ENCODE results near the gene ZNF488. TPM values are rescaled to one million over a fixed set of nuclear protein-coding genes. Genes with fewer than 3 reads are reported as not detected.

The ZNF488 gene
- total RNA-seq, 3 donors from 2014 or later, result 0.47 to 1.6 (median 1.4) TPM

GRCh38 chr10:47415520-47416304 is 31.6 kb upstream of the ZNF488 start:
- Histone ChIP-seq H3K4me3 (no peak overlapping the region), H3K36me3 (ENCODE audit: low read depth) (no peaks in the 10 kb centered on the region), H3K4me1 (ENCODE audit: low read depth) (no peaks in the 10 kb centered on the region), H3K9me3 (no peaks in the 10 kb centered on the region)
- DNase-seq (no peak), ATAC-seq (no peak)
- no peak for TF ChIP-seq CTCF (IDR thresholded peaks at IDR 0.05)
- intact Hi-C loops (cut with DNase I, micrococcal nuclease), result no loop called here

- no peaks in the 10 kb centered on the region for H3K36me3 ChIP-seq (ENCODE audit: low read depth)
- TF ChIP-seq CTCF (IDR thresholded peaks at IDR 0.05), result no peak
- DNase-seq, result no peak
- no peaks in the 10 kb centered on the region for H3K4me1 ChIP-seq (ENCODE audit: low read depth)
- no peaks in the 10 kb centered on the region for H3K9me3 ChIP-seq
- no peak for ATAC-seq
- no peak overlapping the region for H3K4me3 ChIP-seq
- intact Hi-C loops (cut with DNase I, micrococcal nuclease), result no loop called here
These were observed 30.8 kb upstream of the ZNF488 start for GRCh38 chr10:47414752-47415519.

- ATAC-seq (no peak), DNase-seq (no peak)
- intact Hi-C loops (cut with DNase I, micrococcal nuclease), result no loop called here
These were observed 30.1 kb upstream of the ZNF488 start for GRCh38 chr10:47414227-47414592.

GRCh38 chr10:47413531-47414226 is 29.6 kb upstream of the ZNF488 start:
- H3K9me3 ChIP-seq, result no peaks in the 10 kb centered on the region
- intact Hi-C loops (cut with DNase I, micrococcal nuclease), result no loop called here
- H3K36me3 ChIP-seq (ENCODE audit: low read depth), result no peaks in the 10 kb centered on the region
- no peak overlapping the region for H3K4me3 ChIP-seq
- no peak for DNase-seq
- no peak for ATAC-seq
- H3K4me1 ChIP-seq (ENCODE audit: low read depth), result no peaks in the 10 kb centered on the region
- TF ChIP-seq CTCF (IDR thresholded peaks at IDR 0.05), result no peak

More at GRCh38 chr10:47414227-47414592, 30.1 kb upstream of the ZNF488 start:
- Histone ChIP-seq H3K36me3 (ENCODE audit: low read depth) (no peaks in the 10 kb centered on the region), H3K4me1 (ENCODE audit: low read depth) (no peaks in the 10 kb centered on the region), H3K9me3 (no peaks in the 10 kb centered on the region), H3K4me3 (no peak overlapping the region)
- no peak for TF ChIP-seq CTCF (IDR thresholded peaks at IDR 0.05)

- no peaks in the 10 kb centered on the region for H3K36me3 ChIP-seq (ENCODE audit: low read depth)
- H3K9me3 ChIP-seq, result no peaks in the 10 kb centered on the region
- no peaks in the 10 kb centered on the region for H3K4me1 ChIP-seq (ENCODE audit: low read depth)
- intact Hi-C loops (cut with DNase I, micrococcal nuclease), result no loop called here
- H3K4me3 ChIP-seq, result no peak overlapping the region
- no peak for DNase-seq
- no peak for ATAC-seq
- no peak for TF ChIP-seq CTCF (IDR thresholded peaks at IDR 0.05)
These were observed 28.8 kb upstream of the ZNF488 start for GRCh38 chr10:47412869-47413268.
